ENCODE data around the gene TNFRSF17. TPM values are rescaled to one million over a fixed set of nuclear protein-coding genes. Genes with fewer than 3 reads are reported as not detected.

The TNFRSF17 gene
- total and polyA plus RNA-seq, 2 of the 13 experiments (the other 11 are each of a cell fraction or from before 2014, with no cell fraction given), result not detected

DNA sequence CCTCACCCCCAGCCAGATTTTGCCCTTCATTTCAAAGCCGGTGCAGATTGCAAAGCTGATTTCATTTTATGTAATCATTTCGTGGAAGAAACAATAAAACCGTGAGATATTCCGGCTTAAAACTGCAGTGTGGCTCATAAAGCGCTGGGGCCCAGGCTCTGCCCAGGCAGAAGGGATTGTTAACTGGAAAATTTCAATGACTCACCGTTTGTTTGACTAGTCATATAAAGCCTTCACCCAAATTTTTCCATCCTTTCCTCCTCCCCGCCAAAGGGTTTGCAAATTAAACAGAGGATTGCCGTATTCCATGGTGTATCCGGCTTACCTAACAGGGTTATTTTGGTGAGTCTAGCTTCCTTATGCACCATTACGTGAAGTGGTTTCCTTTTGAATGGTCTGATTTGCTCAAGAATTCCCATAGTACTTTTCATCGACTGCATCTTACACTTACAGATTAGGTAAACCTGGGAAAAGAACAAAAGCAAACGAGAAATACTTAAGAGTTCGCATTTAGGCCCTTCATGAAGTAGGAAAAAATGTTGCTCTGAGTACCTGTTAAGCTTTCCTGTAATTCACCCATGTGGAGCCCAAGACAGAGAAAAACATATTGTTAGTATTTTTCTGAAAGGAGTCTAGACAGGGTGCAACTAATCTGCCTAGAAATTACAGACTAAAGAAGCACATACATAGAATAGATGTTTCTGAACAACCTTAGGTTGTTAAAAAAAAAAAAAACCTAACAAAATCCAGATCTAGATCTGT, 48.3 kb upstream of the TNFRSF17 start (continued):
- TF ChIP-seq, protein P1, sequence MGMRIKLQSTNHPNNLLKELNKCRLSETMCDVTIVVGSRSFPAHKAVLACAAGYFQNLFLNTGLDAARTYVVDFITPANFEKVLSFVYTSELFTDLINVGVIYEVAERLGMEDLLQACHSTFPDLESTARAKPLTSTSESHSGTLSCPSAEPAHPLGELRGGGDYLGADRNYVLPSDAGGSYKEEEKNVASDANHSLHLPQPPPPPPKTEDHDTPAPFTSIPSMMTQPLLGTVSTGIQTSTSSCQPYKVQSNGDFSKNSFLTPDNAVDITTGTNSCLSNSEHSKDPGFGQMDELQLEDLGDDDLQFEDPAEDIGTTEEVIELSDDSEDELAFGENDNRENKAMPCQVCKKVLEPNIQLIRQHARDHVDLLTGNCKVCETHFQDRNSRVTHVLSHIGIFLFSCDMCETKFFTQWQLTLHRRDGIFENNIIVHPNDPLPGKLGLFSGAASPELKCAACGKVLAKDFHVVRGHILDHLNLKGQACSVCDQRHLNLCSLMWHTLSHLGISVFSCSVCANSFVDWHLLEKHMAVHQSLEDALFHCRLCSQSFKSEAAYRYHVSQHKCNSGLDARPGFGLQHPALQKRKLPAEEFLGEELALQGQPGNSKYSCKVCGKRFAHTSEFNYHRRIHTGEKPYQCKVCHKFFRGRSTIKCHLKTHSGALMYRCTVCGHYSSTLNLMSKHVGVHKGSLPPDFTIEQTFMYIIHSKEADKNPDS (CRISPR knock-in tag; IDR thresholded peaks at IDR 0.05), result no peak; the same call in 1 of the 2 replicates
- TF ChIP-seq ZNF441 (CRISPR knock-in tag; IDR thresholded peaks at IDR 0.05; ENCODE audit: borderline replicate concordance) (peak; percentile 64; the same call in 1 of the 2 replicates), ZNF136 (CRISPR knock-in tag; IDR thresholded peaks at IDR 0.05; ENCODE audit: low read depth) (no peak), ZNF75D (CRISPR knock-in tag; IDR thresholded peaks at IDR 0.05; ENCODE audit: borderline replicate concordance) (peak; percentile 67; the same call in 1 of the 2 replicates), RBFOX2 (IDR thresholded peaks at IDR 0.05; ENCODE audit: low read depth, low read length) (no peak), ZNF562 (CRISPR knock-in tag; IDR thresholded peaks at IDR 0.05; ENCODE audit: borderline replicate concordance) (no peak), NFAT5 (CRISPR knock-in tag; IDR thresholded peaks at IDR 0.05) (peak; percentile 77), GLI4 (CRISPR knock-in tag; IDR thresholded peaks at IDR 0.05; ENCODE audit: borderline replicate concordance) (no peak), ZNF577 (CRISPR knock-in tag; IDR thresholded peaks at IDR 0.05; ENCODE audit: borderline replicate concordance, low read depth) (no peak), ZNF737 (CRISPR knock-in tag; IDR thresholded peaks at IDR 0.05; ENCODE audit: borderline replicate concordance) (no peak), SMYD3 (CRISPR knock-in tag; IDR thresholded peaks at IDR 0.05) (0 out of 2 replicates have a peak, but pooled peaks have one; percentile 12), ZNF350 (CRISPR knock-in tag; IDR thresholded peaks at IDR 0.05; ENCODE audit: borderline replicate concordance, low read depth) (no peak), SPEN (CRISPR knock-in tag; IDR thresholded peaks at IDR 0.05; ENCODE audit: low read depth) (no peak), ZNF337 (CRISPR knock-in tag; IDR thresholded peaks at IDR 0.05; ENCODE audit: borderline replicate concordance, low read depth) (no peak; the same call in none of the 2 replicates), HDAC6 (IDR thresholded peaks at IDR 0.05; ENCODE audit: low read depth, low read length) (no peak)
- TF ChIP-seq, protein P2, sequence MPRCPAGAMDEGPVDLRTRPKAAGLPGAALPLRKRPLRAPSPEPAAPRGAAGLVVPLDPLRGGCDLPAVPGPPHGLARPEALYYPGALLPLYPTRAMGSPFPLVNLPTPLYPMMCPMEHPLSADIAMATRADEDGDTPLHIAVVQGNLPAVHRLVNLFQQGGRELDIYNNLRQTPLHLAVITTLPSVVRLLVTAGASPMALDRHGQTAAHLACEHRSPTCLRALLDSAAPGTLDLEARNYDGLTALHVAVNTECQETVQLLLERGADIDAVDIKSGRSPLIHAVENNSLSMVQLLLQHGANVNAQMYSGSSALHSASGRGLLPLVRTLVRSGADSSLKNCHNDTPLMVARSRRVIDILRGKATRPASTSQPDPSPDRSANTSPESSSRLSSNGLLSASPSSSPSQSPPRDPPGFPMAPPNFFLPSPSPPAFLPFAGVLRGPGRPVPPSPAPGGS (CRISPR knock-in tag; IDR thresholded peaks at IDR 0.05), result no peak
- TF ChIP-seq, protein P3, sequence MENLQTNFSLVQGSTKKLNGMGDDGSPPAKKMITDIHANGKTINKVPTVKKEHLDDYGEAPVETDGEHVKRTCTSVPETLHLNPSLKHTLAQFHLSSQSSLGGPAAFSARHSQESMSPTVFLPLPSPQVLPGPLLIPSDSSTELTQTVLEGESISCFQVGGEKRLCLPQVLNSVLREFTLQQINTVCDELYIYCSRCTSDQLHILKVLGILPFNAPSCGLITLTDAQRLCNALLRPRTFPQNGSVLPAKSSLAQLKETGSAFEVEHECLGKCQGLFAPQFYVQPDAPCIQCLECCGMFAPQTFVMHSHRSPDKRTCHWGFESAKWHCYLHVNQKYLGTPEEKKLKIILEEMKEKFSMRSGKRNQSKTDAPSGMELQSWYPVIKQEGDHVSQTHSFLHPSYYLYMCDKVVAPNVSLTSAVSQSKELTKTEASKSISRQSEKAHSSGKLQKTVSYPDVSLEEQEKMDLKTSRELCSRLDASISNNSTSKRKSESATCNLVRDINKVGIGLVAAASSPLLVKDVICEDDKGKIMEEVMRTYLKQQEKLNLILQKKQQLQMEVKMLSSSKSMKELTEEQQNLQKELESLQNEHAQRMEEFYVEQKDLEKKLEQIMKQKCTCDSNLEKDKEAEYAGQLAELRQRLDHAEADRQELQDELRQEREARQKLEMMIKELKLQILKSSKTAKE (CRISPR knock-in tag; IDR thresholded peaks at IDR 0.05; ENCODE audit: borderline replicate concordance), result no peak

Measured in HepG2 (cell line).